Stimulated activated CD4-positive, alpha-beta T cell treated with anti-CD3 and anti-CD28 coated beads, Interleukin-1b, Interleukin-23, amount 100 ng/mL, for 4 hours (primary cell): ENCODE results near the gene TRPV4.
"Not testable (repeated sequence)": the region's sequence is repeated elsewhere in the genome, so short reads cannot be mapped to it uniquely, and the experiment has no call there.

ENCODE experiments used
- DNase-seq, 2 donors: peaks; one replicate each; pipeline ENCODE4 v3.0.0-alpha.2; 2020; ENCODE audit warnings: low read depth in 2 of 2

The TRPV4 gene

DNA sequence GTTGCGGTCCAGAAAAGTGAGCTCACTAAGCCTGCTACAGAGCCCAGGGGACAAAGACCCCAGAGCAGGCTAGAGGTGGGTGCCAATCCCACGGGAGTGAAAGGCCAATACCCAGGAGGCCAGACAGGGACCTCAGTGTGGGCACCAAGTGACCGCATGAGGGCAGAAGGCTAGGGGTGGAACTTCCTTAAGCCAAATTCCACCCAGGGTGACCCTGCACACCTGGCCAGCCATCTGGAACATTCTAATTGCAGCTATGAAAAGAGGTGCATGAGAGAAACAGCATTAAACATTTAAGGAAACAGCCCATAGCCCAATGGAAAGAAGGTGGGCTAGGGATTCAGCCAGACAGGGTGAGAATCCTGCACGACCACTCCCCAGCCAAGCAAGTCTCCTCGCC is 27.8 kb upstream of the TRPV4 start:
- DNase-seq: no peak

DNA sequence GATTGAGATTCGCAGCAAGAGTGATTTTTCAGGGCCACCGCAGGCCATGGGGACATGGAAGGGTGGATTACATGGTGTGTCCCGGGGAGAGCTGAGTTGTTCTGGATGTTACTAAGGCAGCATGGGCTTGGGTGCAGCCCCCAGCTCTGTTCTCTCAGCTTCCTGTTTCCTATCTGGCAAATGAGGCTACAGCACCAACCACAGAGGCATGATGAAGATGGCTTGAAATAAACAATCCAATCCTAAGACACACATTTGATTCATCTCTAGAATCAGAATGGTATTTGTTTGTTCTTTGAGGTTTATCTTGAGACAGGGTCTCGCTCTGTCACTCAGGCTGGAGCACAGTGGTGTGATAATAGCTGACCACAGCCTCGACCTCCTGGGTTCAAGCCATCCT is 25.6 kb upstream of the TRPV4 start:
- DNase-seq: no peak

DNA sequence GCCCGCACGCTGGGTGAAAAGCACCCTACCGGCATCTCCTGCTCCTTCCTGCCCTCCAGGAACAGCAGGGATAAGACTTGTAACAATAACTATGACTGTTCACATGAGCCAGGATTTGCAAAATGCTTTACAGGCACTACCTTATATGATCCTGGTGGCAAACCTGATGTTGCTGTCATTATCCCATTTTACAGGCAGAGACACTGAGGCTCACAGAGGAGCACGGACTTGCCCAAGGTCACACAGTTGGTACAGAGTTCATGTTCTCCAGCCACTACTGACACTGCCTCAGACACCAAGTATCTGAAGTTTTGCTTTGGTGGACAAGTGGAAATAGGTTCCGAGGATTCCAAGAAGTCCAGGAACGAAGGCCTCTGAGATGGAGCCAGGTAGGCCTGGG is 24.5 kb upstream of the TRPV4 start:
- no peak for DNase-seq

DNA sequence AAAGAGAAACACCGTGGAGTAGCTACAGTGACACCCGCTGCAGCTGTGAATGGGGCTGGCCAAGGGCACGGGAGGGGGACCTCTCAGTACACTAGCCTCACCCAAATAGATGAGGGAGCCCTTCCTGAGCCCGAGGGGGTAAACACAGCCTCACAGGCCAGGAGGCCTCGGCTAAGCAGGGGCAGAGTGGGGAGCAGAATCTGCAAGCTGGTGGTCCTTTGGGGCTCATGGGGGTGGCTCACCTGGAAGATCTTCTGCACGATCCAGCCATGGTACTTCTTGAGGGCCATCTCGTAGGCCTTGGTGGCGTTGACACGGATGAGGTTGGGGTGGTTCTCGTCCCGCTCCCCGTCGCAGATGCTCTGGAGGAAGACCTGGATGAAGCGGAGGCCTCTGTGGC is 22.2 kb upstream of the TRPV4 start:
- DNase-seq: no peak

DNA sequence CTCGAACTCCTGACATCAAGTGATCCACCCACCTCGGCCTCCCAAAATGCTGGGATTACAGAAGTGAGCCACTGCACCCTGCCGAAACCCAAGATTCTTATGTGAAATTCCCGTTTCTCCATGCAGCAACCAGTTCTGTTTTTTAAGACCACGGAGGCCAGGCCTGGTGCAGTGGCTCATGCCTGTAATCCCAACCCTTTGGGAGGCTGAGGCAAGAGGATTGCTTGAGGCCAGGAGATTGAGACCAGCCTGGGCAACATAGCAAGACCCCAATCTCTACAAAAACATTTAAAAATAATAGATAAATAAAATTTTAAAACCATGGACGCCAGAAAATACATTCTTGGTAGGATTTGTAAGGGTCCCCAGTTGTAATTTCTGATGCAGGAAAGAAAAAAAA is 17.3 kb upstream of the TRPV4 start:
- not testable (repeated sequence) for DNase-seq

DNA sequence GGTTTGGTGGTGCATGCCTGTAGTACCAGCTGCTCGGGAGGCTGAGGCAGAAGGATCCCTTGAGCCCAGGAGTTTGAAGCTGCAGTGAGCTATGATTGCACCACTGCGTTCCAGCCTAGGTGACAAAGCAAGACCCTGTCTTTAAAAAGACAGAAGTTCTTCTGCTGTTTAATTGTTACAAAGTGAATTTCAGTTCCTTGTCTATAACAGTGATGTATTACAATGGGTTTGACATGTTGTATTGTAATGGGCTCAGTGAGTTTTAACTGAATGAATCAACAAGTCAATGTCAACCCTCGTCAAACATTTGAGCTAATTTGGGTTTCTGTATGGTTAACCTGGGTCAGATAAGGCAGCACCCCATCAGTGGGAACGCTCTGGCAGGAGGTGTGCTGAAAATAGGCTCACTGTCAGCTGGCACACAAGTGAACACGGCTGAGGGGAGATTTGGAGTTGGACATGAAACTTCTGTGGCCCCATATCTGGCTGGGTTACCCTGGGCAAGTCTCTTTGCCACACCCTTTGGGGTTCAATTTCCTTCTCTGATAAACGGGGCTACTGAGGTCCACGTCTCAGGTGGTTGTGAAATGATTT is 14.0 kb upstream of the TRPV4 start:
- DNase-seq: no peak

DNA sequence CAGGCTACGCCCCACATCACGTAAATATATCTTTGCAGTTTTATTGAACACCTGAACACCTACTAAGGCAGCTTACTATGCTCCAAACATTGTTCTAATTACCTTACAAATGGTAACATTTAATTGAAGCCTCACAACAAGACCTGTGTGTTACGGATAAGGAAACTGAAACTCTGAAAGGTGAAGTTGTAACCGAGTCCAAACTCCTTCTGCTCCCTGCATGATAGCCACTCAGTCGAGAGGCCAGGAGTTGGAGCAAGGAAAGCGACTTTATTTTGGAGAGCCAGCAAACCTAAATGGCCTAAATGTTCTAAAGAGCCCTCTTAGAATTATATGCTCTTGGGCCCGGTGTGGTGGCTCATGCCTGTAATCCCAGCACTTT is 12.6 kb upstream of the TRPV4 start:
- DNase-seq: no peak

DNA sequence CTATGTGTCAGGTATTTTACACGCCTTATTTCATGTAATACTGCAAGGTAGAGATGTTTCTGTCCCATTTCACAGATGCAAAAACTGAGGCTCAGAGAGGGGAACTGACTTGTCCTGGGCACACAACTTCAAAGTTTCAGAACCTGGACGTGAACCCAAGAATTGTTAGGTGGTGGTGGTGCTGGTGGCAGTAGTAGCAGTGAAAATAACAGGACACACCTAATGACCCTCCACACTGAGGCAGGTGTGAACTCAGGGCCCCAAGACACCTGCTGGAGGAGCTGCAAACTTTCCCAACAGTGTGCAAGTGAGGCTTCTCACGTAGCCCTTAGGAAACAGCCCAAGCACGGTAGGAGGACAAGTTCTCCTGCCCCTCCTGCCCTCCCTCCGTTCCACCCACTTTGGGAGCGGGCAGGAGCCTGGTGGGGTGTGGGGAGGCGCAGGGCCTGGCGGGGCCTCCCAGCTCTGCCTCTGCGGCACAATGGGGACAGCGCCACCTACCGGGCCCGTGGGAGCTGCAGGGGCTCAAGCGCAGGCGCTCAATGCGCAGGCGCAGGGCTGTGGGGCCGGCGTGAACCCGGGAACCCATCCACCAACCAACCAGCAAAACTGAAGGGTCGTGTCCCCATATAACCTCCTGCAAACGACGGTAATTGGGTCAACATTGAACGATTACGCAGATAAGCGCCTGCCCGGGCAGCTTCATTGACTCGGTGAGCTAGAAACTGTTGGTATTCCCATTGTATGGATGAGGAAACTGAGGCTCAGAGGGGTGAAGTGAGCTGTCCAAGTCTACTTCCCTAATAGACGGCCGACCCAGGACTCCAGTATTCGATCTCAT is 12.0 kb upstream of the TRPV4 start:
- DNase-seq: peak; percentile 85 to 91

DNA sequence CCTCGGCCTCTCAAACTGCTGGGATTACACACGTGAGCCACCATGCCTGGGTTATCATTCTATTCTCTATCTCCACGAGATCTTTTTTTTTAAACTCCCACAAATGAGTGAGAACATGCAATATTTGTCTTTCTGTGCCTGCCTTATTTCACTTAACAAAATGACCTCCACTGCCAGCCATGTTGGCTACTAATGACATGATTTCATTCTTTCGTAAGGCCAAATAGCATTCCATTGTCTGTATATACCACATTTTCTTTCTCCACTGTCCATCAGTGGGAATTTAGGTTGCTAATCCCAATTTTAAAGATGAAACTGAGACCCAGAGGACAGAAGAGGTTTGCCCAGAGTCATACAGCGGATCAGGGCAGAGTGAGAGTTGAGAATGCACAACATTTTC is 10.9 kb upstream of the TRPV4 start:
- no peak for DNase-seq

DNA sequence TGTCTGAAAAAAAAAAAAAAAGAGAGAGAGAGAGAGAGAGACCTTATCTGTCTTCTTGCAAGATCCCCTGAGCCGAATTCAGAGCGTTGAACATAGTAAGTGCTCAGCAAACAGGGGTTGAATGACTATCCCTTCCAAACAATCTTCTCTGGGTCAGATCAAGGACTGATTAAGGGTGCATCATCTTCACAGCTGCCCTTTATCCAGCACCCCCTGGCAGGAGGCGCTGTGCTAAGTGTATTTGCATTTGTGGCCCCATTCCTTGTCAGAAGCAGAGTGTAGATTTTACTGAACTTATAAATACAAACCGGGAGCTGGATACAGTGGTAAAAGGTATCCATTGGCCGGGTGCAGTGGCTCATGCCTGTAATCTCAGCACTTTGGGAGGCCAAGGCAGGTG is 8.8 kb upstream of the TRPV4 start:
- DNase-seq: no peak

DNA sequence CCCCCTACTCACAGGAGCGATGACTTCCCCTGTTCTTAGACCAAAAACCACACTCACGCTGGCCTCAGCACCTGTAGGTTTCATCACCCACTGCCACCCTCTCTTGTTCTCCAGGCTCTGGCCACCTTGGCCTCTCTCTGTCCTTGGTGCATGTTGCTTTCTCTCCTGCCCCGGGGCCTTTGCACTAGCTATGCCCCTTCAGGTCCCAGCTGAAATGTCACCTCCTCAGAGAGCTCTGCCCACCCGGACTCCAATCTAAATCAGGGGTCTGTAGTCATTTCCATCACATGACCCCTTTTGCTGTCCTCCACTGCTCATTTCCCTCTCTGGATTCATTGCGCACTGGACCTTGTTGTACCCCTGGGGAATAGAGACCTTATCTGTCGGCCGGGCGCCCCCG is 8.2 kb upstream of the TRPV4 start:
- DNase-seq: no peak

DNA sequence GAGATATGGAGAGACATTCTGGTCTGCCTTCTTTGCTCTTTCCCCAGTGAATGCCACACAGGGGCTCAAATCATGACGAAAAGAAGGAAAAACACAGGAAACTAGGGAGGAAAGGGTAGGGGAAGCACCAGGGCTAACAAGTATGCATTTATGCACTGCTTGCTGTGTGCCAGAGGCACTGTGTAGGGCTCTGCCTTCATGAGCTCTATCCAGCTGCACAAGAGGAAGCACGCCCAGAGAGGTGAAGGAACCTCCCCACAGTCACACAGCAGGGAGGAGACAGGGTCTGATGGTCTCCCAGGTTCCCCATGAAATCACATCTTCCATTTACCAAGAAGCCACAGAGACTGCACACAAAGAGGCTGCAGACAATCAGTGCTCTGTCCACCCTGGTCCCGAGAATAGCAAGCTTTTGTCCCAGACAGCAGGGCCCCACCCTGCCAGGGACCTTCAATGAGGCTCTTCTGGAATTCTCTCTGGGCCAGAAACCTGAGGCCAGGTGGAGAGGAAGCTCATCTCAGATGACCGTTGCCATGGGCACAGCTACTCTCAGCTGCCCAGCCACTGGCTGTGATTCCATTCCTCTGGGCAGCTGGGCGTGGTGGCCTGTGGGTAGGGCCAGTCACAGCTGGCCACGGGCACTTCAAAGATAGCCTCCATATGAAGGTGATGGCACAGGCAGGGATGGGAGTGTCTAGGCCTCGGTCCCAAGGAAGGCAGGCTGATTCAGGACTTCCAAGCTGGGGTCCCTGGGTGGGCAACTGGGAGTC is 7.3 kb upstream of the TRPV4 start:
- no peak for DNase-seq

DNA sequence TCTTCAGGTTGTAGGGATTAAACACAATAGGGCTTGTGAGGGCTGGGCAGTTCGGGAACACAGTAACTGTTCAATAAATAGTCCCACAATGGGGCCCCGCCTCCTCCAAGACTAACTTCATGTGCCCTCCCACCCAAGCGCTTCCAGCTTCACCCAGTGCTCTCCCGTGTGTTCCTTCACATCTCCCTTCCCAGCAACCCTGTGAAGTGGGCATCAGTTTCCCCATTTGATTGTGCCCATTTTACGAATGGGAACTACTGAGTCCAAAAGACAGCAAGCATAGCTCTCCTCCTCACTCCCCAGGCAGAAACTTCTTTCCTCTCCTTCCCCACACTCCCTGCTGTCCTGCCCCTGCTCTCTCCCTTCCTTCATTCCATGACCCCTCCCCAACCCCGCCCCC is 6.2 kb upstream of the TRPV4 start:
- DNase-seq: no peak

DNA sequence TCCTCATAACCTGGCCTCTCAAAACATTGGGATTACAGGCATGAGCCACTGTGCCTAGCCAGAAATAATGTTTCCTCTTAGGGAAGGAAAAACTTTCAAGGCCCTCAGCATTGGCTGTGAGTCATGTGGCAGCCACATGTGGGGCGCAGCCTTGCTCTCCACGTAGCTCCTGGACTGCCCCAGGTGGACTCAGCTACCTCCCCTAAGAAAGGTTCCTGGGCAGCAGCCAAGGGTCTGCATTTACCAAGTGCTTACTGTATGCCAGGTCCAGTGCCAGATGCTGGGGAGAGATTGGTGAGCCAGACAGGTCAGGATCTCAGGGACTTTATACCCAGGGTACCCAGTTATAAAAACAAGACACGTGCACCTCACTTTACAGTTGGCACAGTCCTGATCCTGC is 3.7 kb upstream of the TRPV4 start:
- DNase-seq: no peak

DNA sequence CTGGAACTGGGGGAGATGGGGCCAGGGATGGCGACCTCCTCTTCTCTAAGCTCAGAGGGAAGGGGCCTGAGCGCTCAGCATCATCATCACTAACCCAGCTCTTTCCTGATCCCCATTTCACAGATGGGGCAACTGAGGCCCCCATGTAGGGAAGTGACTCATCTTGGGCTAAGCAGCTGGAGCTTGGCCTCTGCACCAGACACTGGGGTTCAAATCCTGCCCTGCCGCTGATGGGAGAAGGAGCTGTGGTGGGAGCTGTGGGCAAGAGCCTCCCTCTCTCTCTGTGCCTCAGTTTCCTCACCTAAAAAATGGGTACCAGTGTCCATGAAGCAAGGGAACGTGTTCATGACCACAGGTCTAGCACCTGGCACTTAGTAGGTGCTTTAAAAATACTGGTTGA is 2.6 kb upstream of the TRPV4 start:
- no peak for DNase-seq

DNA sequence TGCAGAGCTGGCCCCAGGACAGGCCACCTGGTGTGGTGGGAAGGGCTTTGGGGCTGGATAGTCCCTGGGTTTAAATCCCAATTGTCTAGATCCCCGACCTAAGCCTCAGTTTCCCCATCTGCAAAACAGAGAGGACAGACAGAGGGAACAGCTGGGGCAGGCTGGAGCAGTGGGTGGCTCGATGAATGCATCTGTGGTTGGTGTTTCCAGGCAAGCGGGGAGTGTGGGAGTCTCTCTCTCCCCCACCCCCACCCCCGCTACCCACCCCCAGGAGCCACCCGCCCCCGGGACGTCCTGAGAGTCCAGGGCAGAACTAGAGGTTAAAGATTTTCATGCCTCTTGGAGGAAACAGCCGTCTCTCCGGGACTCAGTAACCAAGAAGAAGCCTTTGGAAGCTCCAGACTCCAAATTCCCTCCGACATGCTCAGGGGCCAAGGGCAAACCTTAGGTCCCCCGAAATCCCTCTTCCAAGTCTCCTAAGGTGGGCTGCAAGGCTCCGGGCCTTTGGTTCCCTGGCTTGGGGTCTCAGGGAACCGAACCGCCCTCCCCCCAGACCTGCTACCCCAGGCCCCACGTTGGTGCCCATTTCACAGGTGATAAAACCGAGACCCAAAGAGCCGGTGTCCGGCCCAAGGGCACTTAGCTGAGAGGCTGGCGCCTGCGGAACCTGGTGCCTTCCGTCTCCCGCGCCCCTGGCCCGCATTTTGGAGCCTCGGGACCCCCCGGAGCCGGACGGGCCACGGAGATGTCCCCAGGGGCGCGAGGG is 474 bp downstream of the TRPV4 start:
- DNase-seq: no peak

DNA sequence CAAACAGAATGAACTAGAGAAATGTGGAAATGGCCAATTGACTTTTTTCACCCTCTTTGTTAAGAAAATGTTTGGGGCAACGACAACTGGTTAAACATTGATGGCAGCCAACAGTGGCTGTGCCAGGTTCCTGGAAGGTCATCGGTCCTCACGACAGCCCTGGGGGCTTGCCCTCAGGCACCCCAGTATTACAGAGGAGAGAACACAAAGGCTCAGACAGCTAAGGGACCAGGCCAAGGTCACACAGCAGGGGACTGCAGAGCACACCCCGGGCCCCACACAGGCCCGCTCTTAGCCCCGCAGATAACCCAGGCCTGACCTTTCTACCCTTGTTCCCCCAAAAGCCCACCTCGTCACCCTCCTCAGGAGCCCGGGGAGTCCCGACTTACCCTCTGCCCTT is 1.3 kb downstream of the TRPV4 start:
- no peak for DNase-seq

DNA sequence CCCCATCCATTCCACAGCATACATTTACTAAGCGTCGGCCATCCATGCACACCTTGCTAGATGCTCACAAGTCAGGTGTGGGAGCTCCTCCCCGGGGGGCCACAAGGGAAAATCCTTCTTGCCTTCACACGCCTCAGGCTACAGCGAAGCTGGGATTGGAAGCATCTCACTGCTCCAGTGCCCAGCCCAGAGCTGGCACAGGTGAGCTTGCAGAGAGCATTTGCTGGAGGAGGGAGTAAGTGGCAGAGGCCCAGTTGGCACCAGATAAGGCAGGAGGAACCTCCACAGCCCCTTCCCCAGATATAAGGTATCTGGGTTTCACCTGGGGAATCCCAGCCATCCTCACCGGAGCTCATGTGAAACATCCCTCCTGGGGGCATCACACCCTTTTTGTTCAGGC is 1.8 kb downstream of the TRPV4 start:
- DNase-seq: no peak

DNA sequence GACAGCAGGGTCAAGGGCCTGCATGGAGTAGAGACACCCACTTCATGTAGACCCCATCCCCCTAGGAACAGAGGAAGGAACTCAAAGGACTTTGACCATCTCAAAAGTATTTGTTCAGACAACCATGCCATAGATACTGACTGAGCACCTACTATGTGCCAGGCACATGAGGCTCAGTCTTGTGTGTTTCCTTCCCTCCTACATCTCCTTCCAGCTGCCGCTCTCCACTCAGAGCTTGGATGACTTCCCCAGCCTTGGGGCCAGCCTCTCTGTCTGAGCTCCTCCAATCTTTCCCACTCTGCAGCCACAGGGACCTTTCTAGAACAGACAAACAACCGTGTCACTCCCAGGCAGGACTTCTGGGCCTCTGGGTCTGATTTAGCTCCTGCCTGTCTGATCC is 2.5 kb downstream of the TRPV4 start:
- no peak for DNase-seq

DNA sequence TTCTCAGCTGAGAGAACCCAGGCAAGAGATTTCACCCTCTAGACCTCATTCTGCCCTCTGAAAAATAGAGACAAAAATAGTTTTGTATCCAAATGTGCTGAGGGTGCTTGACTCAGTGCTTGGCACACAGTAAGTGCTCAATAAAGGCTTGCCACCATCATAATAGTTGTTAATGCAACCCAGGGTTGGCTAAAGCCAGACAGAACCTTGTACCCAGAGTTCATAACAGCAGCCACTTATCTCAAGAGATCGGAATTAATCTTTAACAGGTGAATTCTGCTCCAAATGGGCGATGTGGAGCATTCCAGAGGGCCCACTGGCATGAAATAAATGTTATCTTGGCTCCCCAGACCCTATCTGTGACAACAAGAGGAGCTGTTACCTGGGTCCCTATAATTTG is 2.9 kb downstream of the TRPV4 start:
- DNase-seq: no peak

DNA sequence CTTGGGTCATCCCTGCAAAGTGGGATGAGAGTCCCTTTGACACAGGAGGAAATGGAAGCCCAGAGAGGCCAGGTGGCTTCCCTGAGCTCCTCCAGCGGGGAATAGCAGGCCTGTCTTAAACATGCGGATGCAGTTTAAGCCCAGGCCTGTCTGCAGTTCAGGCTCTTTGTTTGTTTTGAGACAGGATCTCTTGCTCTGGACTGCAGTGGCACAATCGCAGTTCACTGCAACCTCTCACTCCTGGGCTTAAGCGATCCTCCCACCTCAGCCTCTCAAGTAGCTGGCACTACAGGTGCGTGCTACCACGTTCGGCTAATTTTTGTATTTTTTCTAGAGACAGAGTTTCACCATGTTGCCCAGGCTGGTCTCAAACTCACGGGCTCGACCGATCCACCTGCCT is 3.5 kb downstream of the TRPV4 start:
- no peak for DNase-seq

DNA sequence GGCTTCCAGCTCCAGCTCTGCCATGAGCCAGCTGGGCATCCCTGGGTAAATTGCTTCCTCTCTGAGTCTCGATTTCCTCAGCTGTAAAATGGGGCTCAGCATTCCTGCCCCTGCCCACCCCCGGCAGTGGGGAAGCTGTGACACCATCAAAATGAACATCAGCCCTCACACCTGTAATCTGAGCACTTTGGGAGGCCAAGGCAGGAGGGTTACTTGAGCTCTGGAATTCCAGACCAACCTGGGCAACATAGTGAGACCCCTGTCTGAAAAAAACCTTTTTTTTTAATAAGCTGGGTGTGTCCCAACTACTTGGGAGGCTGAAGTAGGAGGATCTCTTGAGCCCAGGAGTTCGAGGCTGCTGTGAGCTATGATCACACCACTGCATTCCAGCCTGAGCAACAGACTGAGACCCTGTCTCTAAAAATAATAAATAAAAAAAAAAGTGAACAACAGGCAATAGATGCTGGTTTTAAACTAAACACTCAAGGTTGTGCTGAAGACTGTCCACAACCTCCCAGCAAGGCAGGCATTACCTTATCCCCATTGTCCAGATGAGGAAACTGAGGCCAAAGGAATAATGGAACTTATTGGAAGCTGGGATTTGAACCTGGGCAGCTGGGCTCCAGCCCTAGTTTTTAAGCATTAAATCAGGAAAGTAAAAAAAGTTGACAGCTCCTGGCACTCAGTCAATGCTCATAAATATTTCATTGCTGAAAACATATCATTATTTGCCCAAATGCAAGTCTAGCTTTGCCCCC is 4.3 kb downstream of the TRPV4 start:
- no peak for DNase-seq
